GM12891 (cell line): ENCODE results near the gene CROCC2.

Experiments
- DNase-seq: peaks from one replicate; pipeline ENCODE4 v3.0.0; 2011; ENCODE audit warnings: low spot score; ENCODE audit not compliant: insufficient read length
- FAIRE-seq: peaks from 2 replicates; lab custom pipeline; 2011; peaks lifted over from hg19 to GRCh38; lab: Jason Lieb, UNC
- PAX5 ChIP-seq: IDR thresholded peaks from 2 replicates; pipeline ENCODE4 v1.6.1; 2011; ENCODE audit warnings: low read length, moderate library complexity, mild to moderate bottlenecking; ENCODE audit not compliant: insufficient read depth, severe bottlenecking
- POLR2A ChIP-seq: IDR thresholded peaks from 2 replicates; pipeline ENCODE4 v1.6.1; 2011; ENCODE audit warnings: low read depth, low read length, control low read depth
- POLR2AphosphoS5 ChIP-seq: IDR thresholded peaks from 2 replicates; pipeline ENCODE4 v1.6.1; 2011; ENCODE audit warnings: low read depth, low read length, control low read depth
- POU2F2 ChIP-seq: IDR thresholded peaks from 2 replicates; pipeline ENCODE4 v1.6.1; 2011; ENCODE audit warnings: low read depth, mild to moderate bottlenecking, control low read depth, low read length, moderate library complexity
- SPI1 ChIP-seq: IDR thresholded peaks from 2 replicates; pipeline ENCODE4 v1.6.1; 2011; ENCODE audit warnings: low read depth, low read length, control low read depth
- TAF1 ChIP-seq: IDR thresholded peaks from 2 replicates; pipeline ENCODE4 v1.6.1; 2011; ENCODE audit warnings: low read depth, low read length, control low read depth

CROCC2 gene

GRCh38 chr2:240948905-240949790, 43.0 kb downstream of the CROCC2 start:
- no peak for FAIRE-seq
- TF ChIP-seq PAX5 (no peak), SPI1 (no peak), POLR2AphosphoS5 (no peak), POU2F2 (no peak), POLR2A (no peak), TAF1 (no peak)
- no peak for DNase-seq

DNA sequence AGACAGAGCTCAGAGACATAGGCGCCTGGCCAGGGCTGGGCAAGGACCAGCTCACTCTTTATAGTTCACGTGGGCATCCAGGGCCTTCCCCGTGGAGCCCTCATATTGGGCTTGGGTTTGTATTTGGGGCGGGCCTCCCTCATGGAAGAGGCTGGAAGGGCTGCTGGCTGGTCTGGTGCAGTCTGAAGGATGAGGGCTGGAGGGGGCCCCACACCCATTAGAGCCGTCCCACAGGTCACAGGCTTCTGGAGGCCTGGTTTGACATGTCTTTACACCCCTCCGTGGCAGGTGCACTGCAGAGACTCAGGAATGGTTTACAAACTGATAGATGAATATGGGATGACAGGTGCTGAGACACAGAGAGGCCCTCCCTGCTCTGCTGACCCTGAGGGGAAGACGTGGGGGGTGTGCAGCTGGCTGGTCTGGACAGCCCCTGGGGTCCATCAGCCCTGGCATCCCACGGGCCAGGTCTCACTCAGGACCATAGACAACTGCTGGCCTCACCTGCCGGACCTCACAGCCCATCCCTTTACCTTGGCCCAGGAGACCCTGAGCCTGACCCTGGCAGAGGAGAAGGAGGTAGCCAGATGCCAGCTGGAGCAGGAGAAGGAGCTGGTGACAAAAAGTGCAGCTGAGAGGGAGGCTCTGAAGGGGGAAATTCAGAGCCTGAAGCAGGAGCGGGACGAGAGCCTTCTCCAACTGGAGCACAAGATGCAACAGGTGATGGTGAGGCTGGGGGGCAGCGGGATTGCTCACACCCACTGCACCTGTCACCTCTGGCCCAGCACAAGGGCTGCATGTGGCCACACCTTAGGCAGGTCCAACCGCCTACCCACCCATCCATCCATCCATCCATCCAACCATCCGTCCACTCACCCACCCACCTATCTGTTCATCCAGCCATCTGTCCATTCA, 43.9 kb downstream of the CROCC2 start:
- DNase-seq (no peak), FAIRE-seq (no peak)
- no peak for TF ChIP-seq POLR2A
- TF ChIP-seq SPI1 = no peak
- no peak for TF ChIP-seq TAF1
- TF ChIP-seq POLR2AphosphoS5 = no peak
- no peak for TF ChIP-seq POU2F2
- no peak for TF ChIP-seq PAX5

- TF ChIP-seq POU2F2 = no peak
- no peak for TF ChIP-seq POLR2AphosphoS5
- FAIRE-seq (peak; percentile 45), DNase-seq (no peak)
Measured at GRCh38 chr2:240951045-240951594, 45.0 kb downstream of the CROCC2 start.

GRCh38 chr2:240952496-240953246, 46.5 kb downstream of the CROCC2 start:
- FAIRE-seq (no peak), DNase-seq (no peak)
- TF ChIP-seq POLR2AphosphoS5 (no peak), POU2F2 (no peak), POLR2A (no peak), SPI1 (no peak), PAX5 (no peak), TAF1 (no peak)

- DNase-seq (no peak), FAIRE-seq (no peak)
- TF ChIP-seq POLR2AphosphoS5 (no peak), POU2F2 (no peak), SPI1 (no peak), POLR2A (no peak), TAF1 (no peak), PAX5 (no peak)
Measured at GRCh38 chr2:240953426-240954410, 47.6 kb downstream of the CROCC2 start.

GRCh38 chr2:240954436-240955305, 48.5 kb downstream of the CROCC2 start:
- no peak for FAIRE-seq
- TF ChIP-seq TAF1 (no peak), POLR2A (no peak), POLR2AphosphoS5 (no peak), PAX5 (no peak), SPI1 (no peak)
- DNase-seq = no peak
